Inflammatory macrophage treated with lipopolysaccharide for 1 hour (primary cell): ENCODE measurements around the gene TCP11L2.
A peak's percentile ranks its signal among the peaks of the same experiment; 100 is the strongest.
"Not testable (repeated sequence)": the region's sequence is repeated elsewhere in the genome, so short reads cannot be mapped to it uniquely, and the experiment has no call there.

ENCODE experiments used
- DNase-seq, 2 donors: peaks; one replicate each; pipeline ENCODE4 v3.0.0-alpha.2; 2020 to 2022

The TCP11L2 gene

GRCh38 chr12:106345746-106346145 is 43.2 kb downstream of the TCP11L2 start:
- DNase-seq = peak; percentile 40 to 50

DNA sequence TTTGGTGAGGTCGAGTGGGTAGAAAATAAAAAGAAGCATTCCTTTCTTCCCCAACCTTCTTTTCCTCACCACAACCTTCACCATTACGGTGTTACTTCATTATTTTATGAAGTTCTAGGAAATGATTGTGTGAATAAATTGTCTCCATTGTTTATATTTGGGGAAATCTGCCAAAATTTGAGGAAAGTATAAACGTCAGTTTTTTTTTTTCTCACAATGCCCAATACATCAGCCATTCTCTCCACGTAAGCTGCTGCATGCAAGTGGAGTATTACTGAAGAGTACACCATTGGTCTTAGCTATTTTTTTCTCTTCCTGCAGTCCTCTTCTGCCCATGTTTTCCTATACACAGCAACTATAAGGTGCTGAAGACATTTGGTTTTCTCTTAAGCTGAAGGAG is 45.9 kb downstream of the TCP11L2 start:
- DNase-seq = no peak

DNA sequence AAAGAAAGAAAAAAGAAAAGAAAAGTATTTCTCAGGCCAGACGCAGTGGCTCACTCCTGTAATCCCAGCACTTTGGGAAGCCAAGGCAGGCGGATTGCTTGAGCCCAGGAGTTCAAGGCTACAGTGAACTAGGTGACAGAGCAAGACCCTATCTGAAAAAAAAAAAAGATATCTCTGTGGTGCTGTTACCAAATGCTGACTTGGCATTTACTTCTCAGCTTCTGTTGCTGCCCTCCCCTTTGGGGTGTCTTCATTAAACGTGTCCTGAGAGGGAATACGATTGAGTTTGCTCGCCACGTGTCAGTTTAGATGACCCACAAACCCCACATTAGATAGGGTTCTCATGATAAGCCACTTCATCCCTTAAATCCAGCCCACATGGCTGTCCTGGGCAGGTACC is 50.6 kb downstream of the TCP11L2 start:
- DNase-seq = no peak

DNA sequence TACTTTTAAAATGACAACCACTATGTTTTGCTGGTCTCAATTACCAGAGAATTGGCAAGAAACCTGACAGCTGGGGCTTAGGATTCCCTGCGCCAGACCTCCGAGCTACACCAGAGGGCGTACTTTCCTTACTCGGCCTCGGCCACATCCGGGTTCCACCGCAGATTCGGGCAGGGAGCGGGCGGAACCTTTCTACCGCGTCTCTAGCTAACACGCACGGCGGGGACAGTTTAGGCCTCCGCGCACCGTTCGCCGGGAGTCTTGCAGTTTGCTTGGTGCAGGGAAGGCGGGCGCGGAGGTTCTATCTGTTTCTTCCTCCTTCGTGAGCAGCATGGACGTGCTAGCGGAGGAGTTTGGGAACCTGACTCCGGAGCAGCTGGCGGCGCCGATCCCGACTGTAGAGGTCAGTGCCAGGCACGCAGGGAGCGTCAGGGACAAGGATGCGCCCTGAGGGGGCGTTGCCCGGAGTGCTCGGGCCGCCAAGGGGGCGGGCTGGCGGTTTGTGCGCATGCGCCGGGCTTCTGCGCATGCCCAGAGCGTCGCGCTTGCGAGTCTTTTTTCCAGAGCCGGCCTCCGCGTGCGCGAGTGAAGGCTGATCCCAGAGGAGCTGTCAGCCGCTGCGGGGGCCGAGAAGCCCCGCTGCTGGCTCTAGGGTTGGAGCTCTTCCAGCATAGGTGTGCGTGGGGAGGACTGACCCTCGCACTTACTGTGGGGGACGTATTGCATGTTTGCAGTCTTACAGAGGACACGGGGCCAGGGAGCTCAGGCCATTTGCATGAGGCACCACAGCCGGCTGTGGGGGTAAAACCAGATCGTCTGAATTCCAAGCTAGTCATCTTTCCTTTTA is 55.2 kb downstream of the TCP11L2 start, which contains the start of gene POLR3B:
Gene POLR3B, plus strand, starts transcription at position 200 of the 847 bp plus-strand sequence. Its CDS starts 132 bp downstream, at position 332.
- DNase-seq = peak; percentile 87 to 96

DNA sequence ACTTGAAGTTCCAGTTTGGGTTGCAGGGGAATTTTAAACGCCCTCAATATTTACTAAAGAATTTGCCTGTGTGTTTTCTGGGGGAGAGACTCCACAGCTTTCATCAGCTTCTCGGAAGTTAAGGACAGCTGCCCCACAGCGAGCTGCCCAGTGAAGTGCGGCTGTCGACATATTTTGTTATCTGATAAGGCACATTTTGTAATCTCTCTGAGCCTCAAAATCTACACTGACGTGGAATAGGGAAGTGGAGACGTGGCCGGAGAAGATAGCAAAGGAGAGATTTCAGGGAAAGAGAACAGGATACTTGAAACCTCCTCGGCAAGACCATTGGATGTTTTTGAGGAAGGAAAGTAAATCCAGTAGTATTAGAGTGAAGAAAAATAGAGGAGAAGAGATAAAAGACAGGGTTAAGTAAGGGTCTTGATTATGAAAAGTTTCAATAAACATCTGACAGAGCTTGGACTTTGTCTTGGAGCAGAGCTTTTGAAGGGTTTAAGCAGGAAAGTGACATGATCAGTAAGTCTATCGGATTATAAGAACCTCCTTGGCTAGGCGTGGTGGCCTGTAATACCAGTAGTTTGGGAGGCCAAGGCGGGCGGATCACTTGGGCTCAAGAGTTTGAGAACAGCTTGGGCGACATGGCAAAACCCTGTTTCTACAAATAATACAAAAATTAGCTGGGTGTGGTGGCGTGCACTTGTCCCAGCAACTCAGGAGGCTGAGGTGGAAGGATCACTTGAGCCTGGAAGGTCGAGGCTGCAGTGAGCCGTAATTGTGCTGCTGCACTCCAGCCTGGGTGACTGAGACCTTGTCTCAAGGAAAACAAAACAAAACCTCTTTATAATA is 56.1 kb downstream of the TCP11L2 start:
- peak in 1 of 2 donors; percentile 71 for DNase-seq

DNA sequence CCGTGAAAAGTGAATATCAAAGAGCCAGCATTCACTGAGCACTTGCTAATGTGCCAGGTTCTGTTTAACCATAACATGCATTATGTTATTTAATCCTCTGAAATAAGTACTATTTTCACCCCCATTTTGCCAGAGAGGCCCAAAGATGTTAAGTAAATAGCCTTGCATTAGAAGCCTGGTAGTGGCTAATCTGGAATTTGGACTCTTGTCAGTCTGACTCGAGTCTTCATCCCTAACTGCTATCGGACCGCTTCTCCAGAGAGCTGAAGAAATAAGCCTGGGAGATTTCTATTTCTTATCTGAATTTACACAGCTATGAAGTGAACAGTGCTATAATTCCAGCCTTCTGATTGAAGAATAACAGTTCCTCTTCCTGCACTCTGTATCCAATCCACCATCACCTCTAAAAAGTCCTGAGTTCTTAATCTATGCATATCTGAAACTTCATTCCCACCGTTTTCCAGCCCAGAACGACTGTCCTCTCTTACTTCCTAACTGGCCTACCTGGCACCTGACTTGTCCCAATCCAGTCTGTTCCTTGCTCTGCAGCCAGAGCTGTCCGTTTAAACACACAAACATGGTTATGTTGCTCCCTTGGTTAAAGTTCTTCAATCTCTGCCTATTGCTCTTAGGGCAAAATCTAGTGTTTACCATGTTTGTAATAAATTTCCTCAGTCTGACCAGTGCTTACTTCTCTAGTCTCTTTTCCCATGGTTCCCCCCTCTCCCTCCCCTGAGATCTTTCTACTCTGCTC is 57.3 kb downstream of the TCP11L2 start:
- no peak for DNase-seq

- no peak for DNase-seq
Observed at GRCh38 chr12:106360400-106360994, 58.0 kb downstream of the TCP11L2 start.

DNA sequence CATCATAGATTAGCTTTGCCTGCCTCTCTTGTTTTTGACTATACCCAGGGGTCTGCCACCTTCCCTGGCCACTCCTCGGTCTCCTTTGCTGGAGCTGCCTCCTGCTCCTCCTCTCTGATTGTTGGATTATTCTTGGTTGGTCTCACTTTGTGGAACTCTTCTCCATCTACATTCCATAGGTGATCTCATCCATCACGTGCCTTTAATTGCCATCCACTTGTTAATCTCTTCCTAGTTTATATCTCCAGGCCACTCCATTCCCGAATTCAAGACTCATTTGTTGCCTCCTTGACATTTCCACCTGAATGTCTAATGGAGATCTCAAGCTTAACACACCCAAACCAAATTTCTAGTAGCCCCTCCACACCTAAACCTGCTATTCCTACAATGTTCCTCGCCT is 60.4 kb downstream of the TCP11L2 start:
- DNase-seq = no peak

DNA sequence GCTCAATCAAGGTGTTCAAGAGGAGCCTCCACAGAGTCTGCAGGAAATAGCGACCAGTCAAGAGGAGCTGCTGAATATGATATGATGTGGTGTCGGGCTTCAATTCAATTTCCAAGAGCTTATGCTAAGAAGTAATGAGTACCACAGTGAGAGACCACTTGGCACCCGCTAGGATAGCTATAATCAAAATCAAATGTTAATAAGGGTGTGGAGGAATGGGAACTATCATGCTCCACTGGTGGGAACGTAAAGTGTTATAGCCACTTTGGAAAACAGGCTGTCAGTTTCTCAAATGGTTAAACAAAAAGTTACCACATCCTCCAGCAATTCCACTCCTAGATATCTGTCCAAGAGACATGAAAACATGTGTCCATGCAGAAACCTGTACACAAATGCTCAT is 61.7 kb downstream of the TCP11L2 start:
- DNase-seq = no peak

- DNase-seq = peak; percentile 30 to 42
Observed at GRCh38 chr12:106369624-106370346, 67.3 kb downstream of the TCP11L2 start.

GRCh38 chr12:106378788-106379187 is 76.3 kb downstream of the TCP11L2 start:
- no peak for DNase-seq

- DNase-seq = no peak
Observed at GRCh38 chr12:106380954-106381353, 78.4 kb downstream of the TCP11L2 start.

DNA sequence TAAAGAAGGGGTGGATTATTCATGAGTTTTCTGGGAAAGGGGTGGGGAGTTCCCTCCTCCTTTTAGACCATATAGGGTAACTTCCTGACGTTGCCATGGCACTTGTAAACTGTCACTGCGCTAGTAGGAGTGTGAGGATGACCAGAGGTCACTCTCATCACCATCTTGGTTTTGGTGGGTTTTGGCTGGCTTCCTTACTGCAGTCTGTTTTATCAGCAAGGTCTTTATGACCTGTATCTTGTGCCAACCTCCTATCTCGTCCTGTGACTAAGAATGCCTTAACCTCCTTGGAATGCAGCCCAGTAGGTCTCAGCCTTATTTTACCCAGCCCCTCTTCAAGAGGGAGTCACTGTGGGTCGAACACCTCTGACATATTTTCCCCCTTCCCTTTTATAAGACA is 79.3 kb downstream of the TCP11L2 start:
- not testable (repeated sequence) for DNase-seq

GRCh38 chr12:106386813-106387535 is 84.4 kb downstream of the TCP11L2 start:
- no peak for DNase-seq

DNA sequence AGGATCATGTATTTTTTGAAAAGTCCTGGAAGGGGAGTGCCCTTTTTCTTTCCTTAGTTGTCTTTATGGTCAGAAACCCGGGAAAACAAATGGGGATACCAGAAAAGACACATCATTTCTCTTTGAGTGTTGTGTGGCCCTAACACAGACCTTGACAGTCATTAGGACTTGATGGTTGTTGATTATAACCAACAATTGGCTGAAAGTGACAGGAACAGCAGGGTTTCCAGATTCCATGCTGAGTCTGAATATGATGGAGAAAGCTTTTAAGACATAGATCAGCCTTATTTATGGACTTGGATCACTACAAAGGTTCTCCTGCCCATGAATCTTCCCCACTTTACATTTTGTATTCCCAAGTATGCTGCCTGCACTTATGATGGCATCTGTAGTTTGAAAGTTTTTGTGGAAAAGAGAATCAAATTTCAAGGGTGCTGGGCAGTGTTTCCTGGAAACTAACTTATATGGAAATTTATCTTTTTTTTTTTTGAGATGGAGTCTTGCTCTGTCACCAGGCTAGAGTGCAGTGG is 85.4 kb downstream of the TCP11L2 start:
- DNase-seq = no peak

DNA sequence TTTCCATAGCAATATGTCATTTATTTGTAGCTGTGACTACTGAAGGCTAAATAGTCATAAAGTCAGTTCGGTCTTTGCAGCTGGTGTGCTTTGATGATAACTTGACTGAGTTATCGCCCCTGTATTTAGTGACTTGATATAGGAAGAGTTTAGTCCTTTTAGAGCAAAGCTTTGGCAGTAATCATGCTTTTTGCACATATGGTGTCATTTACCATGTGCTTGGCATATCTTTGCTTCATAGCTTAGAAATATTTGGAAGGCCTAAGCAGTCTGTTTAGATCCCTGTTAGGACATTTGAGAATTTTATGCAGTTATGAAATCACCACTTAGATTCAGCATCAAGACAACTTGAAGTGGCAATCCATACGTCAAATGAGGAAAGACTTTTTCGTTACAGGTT is 86.6 kb downstream of the TCP11L2 start:
- no peak for DNase-seq

GRCh38 chr12:106392759-106393158 is 90.2 kb downstream of the TCP11L2 start:
- DNase-seq = no peak
